ENCODE results near the gene ACSS1.

The ACSS1 gene

DNA sequence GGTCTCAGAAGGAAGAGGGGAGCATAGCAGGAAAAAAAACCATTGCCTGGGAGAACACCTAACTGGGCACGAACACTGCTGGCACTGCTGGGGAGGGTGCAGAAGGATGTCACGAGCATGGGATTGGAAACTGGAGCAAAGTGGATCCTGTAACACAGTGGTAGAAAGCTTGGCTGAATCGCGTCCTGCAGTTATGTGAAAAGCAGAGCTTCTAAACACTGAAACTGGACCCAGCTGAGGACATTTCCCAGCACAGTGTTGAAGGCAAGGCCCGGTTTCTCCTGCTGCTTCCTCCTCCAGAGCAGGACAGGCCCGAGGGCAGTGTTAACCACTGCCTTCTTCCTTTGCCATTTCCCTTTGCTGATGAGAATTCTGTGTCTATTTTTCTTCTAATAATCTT, 72.1 kb downstream of the ACSS1 start:
- DNase-seq (ENCODE audit: low spot score) (no peak), ATAC-seq (ENCODE audit: low read depth) (no peak)
- Histone ChIP-seq H3K4me1 (ENCODE audit: insufficient read depth, poor library complexity, severe bottlenecking) (no peaks in the 10 kb centered on the region), H3K4me3 (ENCODE audit: severe bottlenecking) (no peak overlapping the region), H3K27me3 (ENCODE audit: insufficient read depth, poor library complexity, severe bottlenecking) (no peaks in the 10 kb centered on the region), H3K27ac (ENCODE audit: poor library complexity, severe bottlenecking) (no peak overlapping the region), H3K36me3 (ENCODE audit: low read depth) (peaks cover 14% of the 10 kb centered on the region), H3K9me3 (ENCODE audit: severe bottlenecking) (no peaks in the 10 kb centered on the region)
- TF ChIP-seq, protein P1, sequence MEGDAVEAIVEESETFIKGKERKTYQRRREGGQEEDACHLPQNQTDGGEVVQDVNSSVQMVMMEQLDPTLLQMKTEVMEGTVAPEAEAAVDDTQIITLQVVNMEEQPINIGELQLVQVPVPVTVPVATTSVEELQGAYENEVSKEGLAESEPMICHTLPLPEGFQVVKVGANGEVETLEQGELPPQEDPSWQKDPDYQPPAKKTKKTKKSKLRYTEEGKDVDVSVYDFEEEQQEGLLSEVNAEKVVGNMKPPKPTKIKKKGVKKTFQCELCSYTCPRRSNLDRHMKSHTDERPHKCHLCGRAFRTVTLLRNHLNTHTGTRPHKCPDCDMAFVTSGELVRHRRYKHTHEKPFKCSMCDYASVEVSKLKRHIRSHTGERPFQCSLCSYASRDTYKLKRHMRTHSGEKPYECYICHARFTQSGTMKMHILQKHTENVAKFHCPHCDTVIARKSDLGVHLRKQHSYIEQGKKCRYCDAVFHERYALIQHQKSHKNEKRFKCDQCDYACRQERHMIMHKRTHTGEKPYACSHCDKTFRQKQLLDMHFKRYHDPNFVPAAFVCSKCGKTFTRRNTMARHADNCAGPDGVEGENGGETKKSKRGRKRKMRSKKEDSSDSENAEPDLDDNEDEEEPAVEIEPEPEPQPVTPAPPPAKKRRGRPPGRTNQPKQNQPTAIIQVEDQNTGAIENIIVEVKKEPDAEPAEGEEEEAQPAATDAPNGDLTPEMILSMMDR (IDR thresholded peaks at IDR 0.05; ENCODE audit: poor library complexity, severe bottlenecking) = no peak

DNA sequence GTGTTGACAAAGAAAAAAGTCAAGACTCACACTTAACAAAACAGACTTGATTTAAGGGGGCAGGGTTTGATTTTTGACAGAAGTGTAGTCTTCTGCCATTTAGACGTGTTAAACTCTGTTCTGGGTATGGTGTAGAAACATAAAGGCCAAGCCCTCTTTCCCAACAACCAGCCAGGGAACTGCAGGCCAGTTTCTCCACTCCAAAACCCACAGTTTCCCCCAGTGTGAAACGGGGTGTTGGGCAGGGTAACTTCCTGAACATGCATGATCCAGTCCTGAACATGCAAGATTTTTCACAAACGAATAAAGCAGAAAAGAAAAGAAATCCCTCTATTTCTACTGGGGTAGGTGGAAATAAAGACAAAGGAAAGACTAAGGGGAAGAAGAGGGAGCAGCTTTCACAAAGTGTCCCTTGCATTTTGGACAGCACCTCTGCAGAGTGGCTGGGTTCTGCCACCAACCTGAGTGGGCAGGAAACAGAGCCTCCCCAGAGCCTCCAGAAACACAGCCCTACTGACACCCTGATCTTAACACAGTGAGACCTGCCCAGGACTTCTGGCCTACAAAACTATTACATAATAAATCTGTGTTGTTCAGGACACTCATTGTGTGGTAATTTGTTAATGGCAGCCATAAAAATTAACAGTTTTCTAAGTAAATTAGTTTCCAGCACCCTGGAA, 72.8 kb downstream of the ACSS1 start:
- Histone ChIP-seq H3K9me3 (ENCODE audit: severe bottlenecking) (no peaks in the 10 kb centered on the region), H3K4me3 (ENCODE audit: severe bottlenecking) (no peak overlapping the region), H3K36me3 (ENCODE audit: low read depth) (peaks cover 14% of the 10 kb centered on the region), H3K27ac (ENCODE audit: poor library complexity, severe bottlenecking) (no peak overlapping the region), H3K27me3 (ENCODE audit: insufficient read depth, poor library complexity, severe bottlenecking) (no peaks in the 10 kb centered on the region), H3K4me1 (ENCODE audit: insufficient read depth, poor library complexity, severe bottlenecking) (no peaks in the 10 kb centered on the region)
- ATAC-seq (ENCODE audit: low read depth) = no peak
- no peak for DNase-seq (ENCODE audit: low spot score)
- TF ChIP-seq, protein P1 (IDR thresholded peaks at IDR 0.05; ENCODE audit: poor library complexity, severe bottlenecking) = no peak

DNA sequence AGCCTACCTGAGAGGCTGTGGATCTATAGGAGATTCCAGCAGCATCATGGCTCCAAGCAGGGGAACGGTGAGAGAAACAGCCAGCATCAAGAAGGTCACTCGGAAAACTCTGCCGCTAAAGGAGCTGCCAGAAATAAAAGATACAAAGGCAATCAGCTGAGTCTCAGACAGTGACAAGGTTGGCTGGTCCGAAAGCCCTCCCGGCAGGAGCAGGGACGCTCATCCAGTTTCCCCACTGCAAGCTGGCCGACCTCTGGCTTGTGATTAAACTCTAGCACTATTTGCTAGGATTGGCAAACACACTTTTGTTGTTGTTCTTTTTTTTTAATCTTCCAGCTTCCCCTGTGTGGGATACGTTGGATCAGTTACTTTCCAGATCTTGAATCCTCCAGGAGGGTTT, 74.0 kb downstream of the ACSS1 start:
- Histone ChIP-seq H3K27me3 (ENCODE audit: insufficient read depth, poor library complexity, severe bottlenecking) (no peaks in the 10 kb centered on the region), H3K27ac (ENCODE audit: poor library complexity, severe bottlenecking) (no peak overlapping the region), H3K4me1 (ENCODE audit: insufficient read depth, poor library complexity, severe bottlenecking) (no peaks in the 10 kb centered on the region), H3K4me3 (ENCODE audit: severe bottlenecking) (no peak overlapping the region), H3K9me3 (ENCODE audit: severe bottlenecking) (no peaks in the 10 kb centered on the region), H3K36me3 (ENCODE audit: low read depth) (peaks cover 11% of the 10 kb centered on the region)
- ATAC-seq (ENCODE audit: low read depth) = no peak
- DNase-seq (ENCODE audit: low spot score) = no peak
- TF ChIP-seq, protein P1 (IDR thresholded peaks at IDR 0.05; ENCODE audit: poor library complexity, severe bottlenecking) = no peak

DNA sequence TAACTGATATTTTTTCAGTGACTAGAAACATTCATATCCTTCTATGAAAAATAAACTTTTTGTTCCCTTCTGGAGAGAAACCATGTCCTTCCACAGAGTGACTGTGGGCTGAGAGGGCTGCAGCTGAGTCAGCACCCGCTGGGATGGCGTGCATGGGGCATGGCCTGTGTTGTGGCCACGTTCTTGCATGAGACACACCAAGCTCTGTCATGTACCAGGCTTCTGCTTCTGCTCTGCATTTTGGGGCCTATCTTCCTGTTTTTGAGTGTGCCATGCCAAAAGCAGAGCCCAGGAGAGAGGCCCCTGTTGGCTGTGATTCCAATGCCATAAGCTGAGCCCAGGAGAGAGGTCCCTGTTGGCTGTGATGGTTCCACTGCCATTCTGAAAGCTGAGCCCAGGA, 76.1 kb downstream of the ACSS1 start:
- no peaks in the 10 kb centered on the region for H3K9me3 ChIP-seq (ENCODE audit: severe bottlenecking)
- peaks cover 14% of the 10 kb centered on the region for H3K36me3 ChIP-seq (ENCODE audit: low read depth)
- TF ChIP-seq, protein P1 (IDR thresholded peaks at IDR 0.05; ENCODE audit: poor library complexity, severe bottlenecking) = no peak
- no peaks in the 10 kb centered on the region for H3K4me1 ChIP-seq (ENCODE audit: insufficient read depth, poor library complexity, severe bottlenecking)
- no peaks in the 10 kb centered on the region for H3K27me3 ChIP-seq (ENCODE audit: insufficient read depth, poor library complexity, severe bottlenecking)
- DNase-seq (ENCODE audit: low spot score) = no peak
- no peak overlapping the region for H3K4me3 ChIP-seq (ENCODE audit: severe bottlenecking)
- no peak for ATAC-seq (ENCODE audit: low read depth)
- no peak overlapping the region for H3K27ac ChIP-seq (ENCODE audit: poor library complexity, severe bottlenecking)

DNA sequence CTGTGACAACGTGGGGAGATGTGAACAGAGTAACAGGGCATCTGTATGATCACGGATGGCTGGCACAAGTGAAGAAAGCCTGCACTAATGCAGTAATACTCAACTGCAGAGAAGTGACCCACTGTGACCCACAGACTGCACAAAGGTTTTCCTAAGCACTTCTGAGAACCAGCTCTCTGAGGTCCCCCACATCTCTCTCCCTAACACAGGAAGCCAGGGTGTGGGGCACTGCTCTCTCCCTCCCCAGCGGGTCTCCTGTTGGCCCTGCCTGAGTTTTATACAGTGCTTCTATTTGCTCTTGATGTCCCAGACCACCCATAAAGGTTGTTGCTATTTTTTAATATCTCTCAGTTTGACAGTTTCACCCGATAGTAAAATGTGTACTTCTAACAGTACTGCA, 76.7 kb downstream of the ACSS1 start:
- Histone ChIP-seq H3K4me3 (ENCODE audit: severe bottlenecking) (no peak overlapping the region), H3K36me3 (ENCODE audit: low read depth) (peaks cover 18% of the 10 kb centered on the region), H3K4me1 (ENCODE audit: insufficient read depth, poor library complexity, severe bottlenecking) (no peaks in the 10 kb centered on the region), H3K27me3 (ENCODE audit: insufficient read depth, poor library complexity, severe bottlenecking) (no peaks in the 10 kb centered on the region), H3K27ac (ENCODE audit: poor library complexity, severe bottlenecking) (no peak overlapping the region), H3K9me3 (ENCODE audit: severe bottlenecking) (no peaks in the 10 kb centered on the region)
- TF ChIP-seq, protein P1 (IDR thresholded peaks at IDR 0.05; ENCODE audit: poor library complexity, severe bottlenecking) = no peak
- ATAC-seq (ENCODE audit: low read depth) = no peak
- no peak for DNase-seq (ENCODE audit: low spot score)
